ENCODE data around the gene HIGD1A. TPM values are rescaled to one million over a fixed set of nuclear protein-coding genes. Genes with fewer than 3 reads are reported as not detected.

HIGD1A gene
- polyA plus RNA-seq, 1 of the 3 experiments (the other 2 are of a cell fraction) = 72.1 TPM

DNA sequence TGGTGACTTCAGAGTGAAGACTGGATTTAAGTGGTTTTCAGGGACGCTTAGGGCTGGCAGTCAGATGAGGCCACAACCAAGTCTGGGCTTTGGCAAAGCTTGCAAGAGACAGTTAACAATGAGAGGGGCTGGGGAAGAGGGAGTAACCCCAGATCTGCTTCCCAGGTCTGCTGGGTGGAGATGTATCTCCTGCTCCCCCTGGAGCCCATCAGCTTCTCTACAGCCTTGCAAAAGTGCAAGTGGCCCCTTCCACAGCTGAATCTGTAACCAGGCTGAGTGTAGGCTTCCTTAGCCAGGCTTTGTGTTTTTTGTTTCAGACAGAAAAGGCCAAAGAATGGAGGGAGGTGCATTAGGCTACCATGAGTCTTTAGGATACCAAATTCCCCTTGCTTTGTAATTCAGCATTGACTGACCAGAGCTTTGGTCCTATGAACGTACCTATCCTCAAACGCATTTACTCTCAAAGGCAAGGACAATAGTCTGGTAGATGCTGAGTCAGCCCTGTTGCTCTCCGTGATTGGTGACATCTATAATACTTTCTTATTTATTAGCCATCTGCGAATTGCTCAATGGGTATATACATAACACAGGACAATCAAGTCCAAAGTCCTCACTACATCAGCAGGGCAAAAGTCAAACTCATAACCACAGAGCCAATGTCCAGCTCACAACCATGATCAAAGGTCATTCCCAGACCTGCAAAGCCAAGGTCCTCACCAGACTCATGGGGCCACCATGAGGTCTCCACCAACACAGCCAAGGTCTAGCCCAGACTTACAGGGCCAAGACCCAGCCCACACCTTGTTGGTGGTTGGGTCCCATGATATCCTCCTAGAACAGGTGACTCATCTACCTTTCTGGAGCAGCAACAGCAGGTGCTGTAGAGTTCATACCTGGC lies 48.4 kb downstream of the HIGD1A start:
- Histone ChIP-seq H3K9ac (no peak overlapping the region), H3K27ac (ENCODE audit: low read depth in 2 of 2, low read length in 1 of 2) (no peak overlapping the region), H3K9me3 (no peaks in the 10 kb centered on the region), H3K9me2 (no peaks in the 10 kb centered on the region), H2AFZ (ENCODE audit: low read depth) (no peak overlapping the region), H3K79me2 (ENCODE audit: insufficient read depth) (no peaks in the 10 kb centered on the region), H3K4me2 (no peak overlapping the region), H3K4me3 (ENCODE audit: low read depth in 2 of 2, low read length in 1 of 2) (no peak overlapping the region), H3F3A (replicated peaks; ENCODE audit: insufficient read depth) (no peaks in the 10 kb centered on the region), H3K36me3 (replicated peaks in 1 of 2; ENCODE audit: control insufficient read depth in 1 of 2, insufficient read depth in 2 of 2, low read length in 1 of 2) (no peaks in the 10 kb centered on the region), H4K20me1 (ENCODE audit: insufficient read depth) (no peaks in the 10 kb centered on the region), H3K4me1 (ENCODE audit: control insufficient read depth in 1 of 2, insufficient read depth in 2 of 2, low read depth in 1 of 2, low read length in 1 of 2) (no peaks in the 10 kb centered on the region), H3K27me3 (ENCODE audit: insufficient read depth) (no peaks in the 10 kb centered on the region)
- CTCF ChIA-PET = interaction anchor here (0.7 to 10.3 kb wide), 9 partner anchors 10 to 206 kb away, joined by 3 to 92 read pairs (median 3); no protein-coding TSS in a partner anchor
- DNase-seq = peak; percentile 59
- 75% methylated on average over 5 of the region's 5 CpGs for WGBS (ENCODE audit: low lambda C conversion rate)
- POLR2A ChIA-PET = no interaction called here
- TF ChIP-seq POLR2AphosphoS5 (IDR thresholded peaks at IDR 0.05; ENCODE audit: low read depth, low read length) (no peak), CHD2 (IDR thresholded peaks at IDR 0.05; ENCODE audit: low read length, partially characterized antibody) (no peak), EP300 (IDR thresholded peaks at IDR 0.05; ENCODE audit: borderline replicate concordance in 1 of 2, low read depth in 1 of 2, low read length in 1 of 2) (no peak), GABPA (IDR thresholded peaks at IDR 0.05; ENCODE audit: low read depth) (no peak), MEF2A (IDR thresholded peaks at IDR 0.05; ENCODE audit: borderline replicate concordance, low read depth) (no peak), SMC3 (IDR thresholded peaks at IDR 0.05; ENCODE audit: low read depth, low read length) (peak; percentile 28; the same call in 1 of the 2 replicates), GATA2 (CRISPR knock-in tag; IDR thresholded peaks at IDR 0.05) (no peak), RCOR1 (IDR thresholded peaks at IDR 0.05; ENCODE audit: low read length) (no peak), RAD21 (IDR thresholded peaks at IDR 0.05; ENCODE audit: low read length) (peak; percentile 52), MXI1 (IDR thresholded peaks at IDR 0.05; ENCODE audit: low read depth, low read length) (no peak), RXRA (IDR thresholded peaks at IDR 0.05; ENCODE audit: borderline replicate concordance, low read depth) (no peak), FOXJ3 (CRISPR knock-in tag; IDR thresholded peaks at IDR 0.05) (no peak), TAF1 (IDR thresholded peaks at IDR 0.05; ENCODE audit: borderline replicate concordance, low read depth, low read length) (no peak), SIN3A (IDR thresholded peaks at IDR 0.05; ENCODE audit: borderline replicate concordance, low read depth, low read length) (no peak), TCF12 (IDR thresholded peaks at IDR 0.05) (no peak), FOXM1 (IDR thresholded peaks at IDR 0.05; ENCODE audit: low read depth) (no peak)
- TF ChIP-seq, protein P1, sequence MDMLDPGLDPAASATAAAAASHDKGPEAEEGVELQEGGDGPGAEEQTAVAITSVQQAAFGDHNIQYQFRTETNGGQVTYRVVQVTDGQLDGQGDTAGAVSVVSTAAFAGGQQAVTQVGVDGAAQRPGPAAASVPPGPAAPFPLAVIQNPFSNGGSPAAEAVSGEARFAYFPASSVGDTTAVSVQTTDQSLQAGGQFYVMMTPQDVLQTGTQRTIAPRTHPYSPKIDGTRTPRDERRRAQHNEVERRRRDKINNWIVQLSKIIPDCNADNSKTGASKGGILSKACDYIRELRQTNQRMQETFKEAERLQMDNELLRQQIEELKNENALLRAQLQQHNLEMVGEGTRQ (IDR thresholded peaks at IDR 0.05; ENCODE audit: borderline replicate concordance, low read depth, low read length) = no peak
- TF ChIP-seq, protein P2, sequence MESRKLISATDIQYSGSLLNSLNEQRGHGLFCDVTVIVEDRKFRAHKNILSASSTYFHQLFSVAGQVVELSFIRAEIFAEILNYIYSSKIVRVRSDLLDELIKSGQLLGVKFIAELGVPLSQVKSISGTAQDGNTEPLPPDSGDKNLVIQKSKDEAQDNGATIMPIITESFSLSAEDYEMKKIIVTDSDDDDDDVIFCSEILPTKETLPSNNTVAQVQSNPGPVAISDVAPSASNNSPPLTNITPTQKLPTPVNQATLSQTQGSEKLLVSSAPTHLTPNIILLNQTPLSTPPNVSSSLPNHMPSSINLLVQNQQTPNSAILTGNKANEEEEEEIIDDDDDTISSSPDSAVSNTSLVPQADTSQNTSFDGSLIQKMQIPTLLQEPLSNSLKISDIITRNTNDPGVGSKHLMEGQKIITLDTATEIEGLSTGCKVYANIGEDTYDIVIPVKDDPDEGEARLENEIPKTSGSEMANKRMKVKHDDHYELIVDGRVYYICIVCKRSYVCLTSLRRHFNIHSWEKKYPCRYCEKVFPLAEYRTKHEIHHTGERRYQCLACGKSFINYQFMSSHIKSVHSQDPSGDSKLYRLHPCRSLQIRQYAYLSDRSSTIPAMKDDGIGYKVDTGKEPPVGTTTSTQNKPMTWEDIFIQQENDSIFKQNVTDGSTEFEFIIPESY (IDR thresholded peaks at IDR 0.05; ENCODE audit: borderline replicate concordance, low read depth) = no peak
- TF ChIP-seq, protein P3, sequence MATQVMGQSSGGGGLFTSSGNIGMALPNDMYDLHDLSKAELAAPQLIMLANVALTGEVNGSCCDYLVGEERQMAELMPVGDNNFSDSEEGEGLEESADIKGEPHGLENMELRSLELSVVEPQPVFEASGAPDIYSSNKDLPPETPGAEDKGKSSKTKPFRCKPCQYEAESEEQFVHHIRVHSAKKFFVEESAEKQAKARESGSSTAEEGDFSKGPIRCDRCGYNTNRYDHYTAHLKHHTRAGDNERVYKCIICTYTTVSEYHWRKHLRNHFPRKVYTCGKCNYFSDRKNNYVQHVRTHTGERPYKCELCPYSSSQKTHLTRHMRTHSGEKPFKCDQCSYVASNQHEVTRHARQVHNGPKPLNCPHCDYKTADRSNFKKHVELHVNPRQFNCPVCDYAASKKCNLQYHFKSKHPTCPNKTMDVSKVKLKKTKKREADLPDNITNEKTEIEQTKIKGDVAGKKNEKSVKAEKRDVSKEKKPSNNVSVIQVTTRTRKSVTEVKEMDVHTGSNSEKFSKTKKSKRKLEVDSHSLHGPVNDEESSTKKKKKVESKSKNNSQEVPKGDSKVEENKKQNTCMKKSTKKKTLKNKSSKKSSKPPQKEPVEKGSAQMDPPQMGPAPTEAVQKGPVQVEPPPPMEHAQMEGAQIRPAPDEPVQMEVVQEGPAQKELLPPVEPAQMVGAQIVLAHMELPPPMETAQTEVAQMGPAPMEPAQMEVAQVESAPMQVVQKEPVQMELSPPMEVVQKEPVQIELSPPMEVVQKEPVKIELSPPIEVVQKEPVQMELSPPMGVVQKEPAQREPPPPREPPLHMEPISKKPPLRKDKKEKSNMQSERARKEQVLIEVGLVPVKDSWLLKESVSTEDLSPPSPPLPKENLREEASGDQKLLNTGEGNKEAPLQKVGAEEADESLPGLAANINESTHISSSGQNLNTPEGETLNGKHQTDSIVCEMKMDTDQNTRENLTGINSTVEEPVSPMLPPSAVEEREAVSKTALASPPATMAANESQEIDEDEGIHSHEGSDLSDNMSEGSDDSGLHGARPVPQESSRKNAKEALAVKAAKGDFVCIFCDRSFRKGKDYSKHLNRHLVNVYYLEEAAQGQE (IDR thresholded peaks at IDR 0.05; ENCODE audit: low read depth, low read length) = no peak
- TF ChIP-seq, protein P4, sequence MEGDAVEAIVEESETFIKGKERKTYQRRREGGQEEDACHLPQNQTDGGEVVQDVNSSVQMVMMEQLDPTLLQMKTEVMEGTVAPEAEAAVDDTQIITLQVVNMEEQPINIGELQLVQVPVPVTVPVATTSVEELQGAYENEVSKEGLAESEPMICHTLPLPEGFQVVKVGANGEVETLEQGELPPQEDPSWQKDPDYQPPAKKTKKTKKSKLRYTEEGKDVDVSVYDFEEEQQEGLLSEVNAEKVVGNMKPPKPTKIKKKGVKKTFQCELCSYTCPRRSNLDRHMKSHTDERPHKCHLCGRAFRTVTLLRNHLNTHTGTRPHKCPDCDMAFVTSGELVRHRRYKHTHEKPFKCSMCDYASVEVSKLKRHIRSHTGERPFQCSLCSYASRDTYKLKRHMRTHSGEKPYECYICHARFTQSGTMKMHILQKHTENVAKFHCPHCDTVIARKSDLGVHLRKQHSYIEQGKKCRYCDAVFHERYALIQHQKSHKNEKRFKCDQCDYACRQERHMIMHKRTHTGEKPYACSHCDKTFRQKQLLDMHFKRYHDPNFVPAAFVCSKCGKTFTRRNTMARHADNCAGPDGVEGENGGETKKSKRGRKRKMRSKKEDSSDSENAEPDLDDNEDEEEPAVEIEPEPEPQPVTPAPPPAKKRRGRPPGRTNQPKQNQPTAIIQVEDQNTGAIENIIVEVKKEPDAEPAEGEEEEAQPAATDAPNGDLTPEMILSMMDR (IDR thresholded peaks at IDR 0.05) = peak; percentile 41
- TF ChIP-seq, protein P5, sequence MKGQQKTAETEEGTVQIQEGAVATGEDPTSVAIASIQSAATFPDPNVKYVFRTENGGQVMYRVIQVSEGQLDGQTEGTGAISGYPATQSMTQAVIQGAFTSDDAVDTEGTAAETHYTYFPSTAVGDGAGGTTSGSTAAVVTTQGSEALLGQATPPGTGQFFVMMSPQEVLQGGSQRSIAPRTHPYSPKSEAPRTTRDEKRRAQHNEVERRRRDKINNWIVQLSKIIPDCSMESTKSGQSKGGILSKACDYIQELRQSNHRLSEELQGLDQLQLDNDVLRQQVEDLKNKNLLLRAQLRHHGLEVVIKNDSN (IDR thresholded peaks at IDR 0.05; ENCODE audit: borderline replicate concordance, low read depth) = no peak
- TF ChIP-seq, protein P6, sequence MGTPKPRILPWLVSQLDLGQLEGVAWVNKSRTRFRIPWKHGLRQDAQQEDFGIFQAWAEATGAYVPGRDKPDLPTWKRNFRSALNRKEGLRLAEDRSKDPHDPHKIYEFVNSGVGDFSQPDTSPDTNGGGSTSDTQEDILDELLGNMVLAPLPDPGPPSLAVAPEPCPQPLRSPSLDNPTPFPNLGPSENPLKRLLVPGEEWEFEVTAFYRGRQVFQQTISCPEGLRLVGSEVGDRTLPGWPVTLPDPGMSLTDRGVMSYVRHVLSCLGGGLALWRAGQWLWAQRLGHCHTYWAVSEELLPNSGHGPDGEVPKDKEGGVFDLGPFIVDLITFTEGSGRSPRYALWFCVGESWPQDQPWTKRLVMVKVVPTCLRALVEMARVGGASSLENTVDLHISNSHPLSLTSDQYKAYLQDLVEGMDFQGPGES (IDR thresholded peaks at IDR 0.05; ENCODE audit: low read depth, low read length) = no peak

Data from SK-N-SH (cell line).